T-helper 1 cell treated with Interleukin-12 subunit alpha and Interleukin-12 subunit beta and Interleukin-4 antibody, amounts not matched to agents 30 ng/mL and 1 ng/mL, for 36 hours (primary cell): Measurements from ENCODE around the gene USP50. TPM values are rescaled to one million over a fixed set of nuclear protein-coding genes. Genes with fewer than 3 reads are reported as not detected.
"Not testable (repeated sequence)": the region's sequence is repeated elsewhere in the genome, so short reads cannot be mapped to it uniquely, and the experiment has no call there.

Source experiments
- intact Hi-C: fragments of 100-400 bp; cut with micrococcal nuclease; formaldehyde crosslinking; loops from one replicate; pipeline ENCODE4 v1.15.1; 2024
- total RNA-seq: library from RNA; stranded (reverse); gene quantifications from 2 replicates; pipeline ENCODE4 v1.2.3, GENCODE V29; 2022

Gene USP50
- total RNA-seq, 1 donor from 2014 or later = 0.66 TPM

- intact Hi-C loops = no loop called here
Observed at GRCh38 chr15:50506121-50506520, 40.3 kb downstream of the USP50 start.

GRCh38 chr15:50505656-50506055 lies 40.8 kb downstream of the USP50 start:
- intact Hi-C loops = not testable (repeated sequence)

GRCh38 chr15:50503144-50503543 lies 43.3 kb downstream of the USP50 start:
- intact Hi-C loops = no loop called here

- intact Hi-C loops = no loop called here
Observed at GRCh38 chr15:50501815-50502214, 44.7 kb downstream of the USP50 start.

- intact Hi-C loops = no loop called here
Observed at GRCh38 chr15:50500352-50500751, 46.1 kb downstream of the USP50 start.

GRCh38 chr15:50496692-50497091 lies 49.8 kb downstream of the USP50 start:
- intact Hi-C loops = loop anchor here (10.0 kb wide), 1 partner anchor 58 kb away; no protein-coding TSS in a partner anchor

GRCh38 chr15:50494547-50494946 lies 51.9 kb downstream of the USP50 start:
- intact Hi-C loops = loop anchor here (10.0 kb wide), 1 partner anchor 60 kb away; no protein-coding TSS in a partner anchor

GRCh38 chr15:50493625-50494024 lies 52.8 kb downstream of the USP50 start:
- intact Hi-C loops = loop anchor here (10.0 kb wide), 1 partner anchor 61 kb away; no protein-coding TSS in a partner anchor

GRCh38 chr15:50487287-50487686 lies 59.2 kb downstream of the USP50 start:
- intact Hi-C loops = loop anchor here (2.0 to 5.0 kb wide), 2 partner anchors 130 to 420 kb away; partner anchors contain the start of gene AP4E1

GRCh38 chr15:50485389-50485788 lies 61.1 kb downstream of the USP50 start:
- intact Hi-C loops = loop anchor here (5.0 kb wide), 1 partner anchor 422 kb away; the partner anchor contains the start of gene AP4E1

GRCh38 chr15:50484781-50485180 lies 61.7 kb downstream of the USP50 start:
- intact Hi-C loops = loop anchor here (5.0 kb wide), 1 partner anchor 423 kb away; the partner anchor contains the start of gene AP4E1

GRCh38 chr15:50476143-50476542 lies 70.3 kb downstream of the USP50 start:
- intact Hi-C loops = no loop called here

GRCh38 chr15:50471072-50471471 lies 75.4 kb downstream of the USP50 start:
- intact Hi-C loops = no loop called here

GRCh38 chr15:50463423-50464358 lies 82.8 kb downstream of the USP50 start:
- intact Hi-C loops = no loop called here

- intact Hi-C loops = no loop called here
Observed at GRCh38 chr15:50458348-50459112, 87.9 kb downstream of the USP50 start.

GRCh38 chr15:50452927-50453326 lies 93.5 kb downstream of the USP50 start:
- intact Hi-C loops = no loop called here

Other genes starting within 250 kb of the USP50 start
- gene GABPB1, start 191.5 kb downstream of the USP50 start, total RNA-seq = 50.4 and 50.8 TPM in 2 replicates
- 65.5 and 68.9 TPM in 2 replicates for gene USP8, start 122.3 kb downstream of the USP50 start, total RNA-seq
- gene TRPM7, start 140.1 kb upstream of the USP50 start, total RNA-seq = 41.9 and 45.0 TPM in 2 replicates
- gene SPPL2A, start 219.0 kb upstream of the USP50 start, total RNA-seq = 139 and 146 TPM in 2 replicates